ENCODE results near the gene SLX4.

Gene SLX4

DNA sequence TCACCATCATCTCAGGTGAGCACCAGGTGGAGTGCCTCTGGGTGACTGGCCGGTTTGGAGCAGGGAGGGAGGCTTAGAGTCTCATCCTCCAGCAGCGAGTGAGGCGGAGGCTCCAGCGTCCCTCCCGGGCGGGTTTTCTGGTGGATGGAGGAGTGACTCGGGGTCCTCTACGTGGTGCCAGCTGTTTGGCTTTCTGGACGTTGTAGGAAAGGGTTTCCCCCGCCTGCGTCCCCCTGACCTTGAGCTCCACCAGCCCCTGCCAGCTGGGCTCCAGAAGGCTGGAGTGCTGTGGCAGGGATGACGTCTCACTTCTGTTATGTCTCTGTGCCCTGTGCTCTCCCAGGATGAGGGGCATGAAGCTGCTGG is 43.6 kb upstream of the SLX4 start:
- in situ Hi-C loops (cut with HindIII; ENCODE audit: low pct_ligation_motif_present, low sequenced_read_pairs): no loop called here
- no peak for DNase-seq
- Histone ChIP-seq H3K4me3 (ENCODE audit: low read depth, low read length) (no peak overlapping the region), H3K27ac (no peak overlapping the region), H3K36me3 (replicated peaks) (peaks cover 42% of the 10 kb centered on the region), H3K27me3 (replicated peaks) (no peaks in the 10 kb centered on the region)
- TF ChIP-seq, protein P1, sequence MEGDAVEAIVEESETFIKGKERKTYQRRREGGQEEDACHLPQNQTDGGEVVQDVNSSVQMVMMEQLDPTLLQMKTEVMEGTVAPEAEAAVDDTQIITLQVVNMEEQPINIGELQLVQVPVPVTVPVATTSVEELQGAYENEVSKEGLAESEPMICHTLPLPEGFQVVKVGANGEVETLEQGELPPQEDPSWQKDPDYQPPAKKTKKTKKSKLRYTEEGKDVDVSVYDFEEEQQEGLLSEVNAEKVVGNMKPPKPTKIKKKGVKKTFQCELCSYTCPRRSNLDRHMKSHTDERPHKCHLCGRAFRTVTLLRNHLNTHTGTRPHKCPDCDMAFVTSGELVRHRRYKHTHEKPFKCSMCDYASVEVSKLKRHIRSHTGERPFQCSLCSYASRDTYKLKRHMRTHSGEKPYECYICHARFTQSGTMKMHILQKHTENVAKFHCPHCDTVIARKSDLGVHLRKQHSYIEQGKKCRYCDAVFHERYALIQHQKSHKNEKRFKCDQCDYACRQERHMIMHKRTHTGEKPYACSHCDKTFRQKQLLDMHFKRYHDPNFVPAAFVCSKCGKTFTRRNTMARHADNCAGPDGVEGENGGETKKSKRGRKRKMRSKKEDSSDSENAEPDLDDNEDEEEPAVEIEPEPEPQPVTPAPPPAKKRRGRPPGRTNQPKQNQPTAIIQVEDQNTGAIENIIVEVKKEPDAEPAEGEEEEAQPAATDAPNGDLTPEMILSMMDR (IDR thresholded peaks at IDR 0.05; ENCODE audit: low read depth, low read length, missing control alignments): no peak

DNA sequence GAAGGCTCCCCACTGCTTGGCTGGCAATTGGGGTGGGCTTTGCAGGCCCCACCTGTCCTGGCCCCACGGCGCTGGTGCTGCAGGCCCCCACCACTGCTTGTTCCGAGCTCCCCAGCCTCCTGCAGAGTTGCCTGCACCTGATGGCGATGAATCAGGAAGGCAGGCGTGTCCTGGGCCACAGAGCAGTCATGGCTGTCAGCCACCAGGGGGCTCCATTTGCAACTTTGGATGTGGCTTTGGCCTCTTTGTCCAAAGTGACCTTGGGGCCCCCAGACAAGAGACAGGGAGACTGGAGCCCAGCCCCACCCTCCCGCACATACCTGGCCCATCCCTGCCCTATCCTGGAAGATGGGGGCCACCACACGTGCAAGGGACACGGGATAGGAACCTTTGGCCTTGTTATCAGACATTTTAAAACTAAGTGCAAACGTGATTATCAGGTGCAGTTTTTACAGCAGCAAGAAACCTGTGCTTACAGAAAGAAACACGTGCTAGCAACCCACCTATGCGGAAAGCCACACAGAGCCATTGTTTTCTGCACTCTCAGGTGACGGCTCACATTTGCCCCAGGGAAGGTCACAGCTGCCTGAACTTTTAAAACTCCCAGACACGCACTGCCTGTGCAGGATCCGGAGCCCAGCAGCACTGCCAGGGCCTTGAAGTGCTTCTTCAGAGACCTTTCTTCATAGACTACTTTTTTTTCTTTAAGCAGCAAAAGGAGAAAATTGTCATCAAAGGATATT is 43.0 kb upstream of the SLX4 start, which contains the start of gene DNASE1:
TSS of gene DNASE1 (plus strand) at position 443 of the 743 bp plus-strand sequence. CDS start 683 bp downstream, outside the sequence.
- Histone ChIP-seq H3K27me3 (replicated peaks) (no peaks in the 10 kb centered on the region), H3K27ac (no peak within 1 kb of the TSS), H3K4me3 (ENCODE audit: low read depth, low read length) (no peak within 1 kb of the TSS), H3K36me3 (replicated peaks) (peaks cover 42% of the 10 kb centered on the region)
- in situ Hi-C loops (cut with HindIII; ENCODE audit: low pct_ligation_motif_present, low sequenced_read_pairs): no loop called here
- TF ChIP-seq, protein P1 (IDR thresholded peaks at IDR 0.05; ENCODE audit: low read depth, low read length, missing control alignments): peak; percentile 87
- peak; percentile 28 for DNase-seq

DNA sequence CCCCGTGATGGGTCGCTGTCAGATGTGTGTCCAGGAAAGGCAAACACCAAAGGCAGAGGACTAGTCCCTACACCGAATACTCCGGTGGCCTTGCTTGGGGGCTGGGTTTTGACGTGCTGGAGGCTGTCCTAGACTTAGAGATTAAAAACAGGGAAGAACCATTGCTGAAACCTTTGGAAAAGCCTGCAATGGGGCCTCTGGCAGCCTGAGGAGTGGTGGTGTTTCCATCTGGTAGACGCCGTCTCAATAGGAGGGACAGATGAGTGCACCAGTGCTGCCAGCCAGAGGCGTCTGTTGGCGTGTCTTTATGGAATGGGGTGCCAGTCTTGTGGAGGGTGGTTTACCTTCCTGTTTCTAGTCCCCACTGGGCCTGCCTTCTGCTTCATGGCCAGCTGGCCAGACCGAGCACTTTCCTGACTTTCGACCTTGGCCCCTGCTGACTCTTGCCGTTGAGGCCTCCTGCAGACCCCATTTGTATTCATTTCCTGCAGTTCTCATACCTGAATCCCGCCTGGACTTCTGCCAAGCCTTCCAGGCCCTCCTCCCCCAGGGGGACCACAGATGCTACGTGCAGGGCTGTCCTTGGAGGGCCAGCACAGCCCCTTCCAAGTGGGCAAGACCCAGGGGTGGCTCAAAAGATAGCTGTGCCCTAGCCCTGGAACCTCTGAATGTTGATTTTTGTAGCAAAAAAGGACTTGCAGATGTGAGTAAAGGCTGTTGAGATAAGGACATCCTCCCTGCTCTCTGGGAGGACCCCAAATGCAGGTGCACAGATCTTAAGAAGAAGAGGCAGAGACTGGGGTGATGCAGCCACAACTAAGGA is 41.2 kb upstream of the SLX4 start:
- in situ Hi-C loops (cut with HindIII; ENCODE audit: low pct_ligation_motif_present, low sequenced_read_pairs): no loop called here
- Histone ChIP-seq H3K4me3 (ENCODE audit: low read depth, low read length) (no peak overlapping the region), H3K27me3 (replicated peaks) (no peaks in the 10 kb centered on the region), H3K36me3 (replicated peaks) (peaks cover 27% of the 10 kb centered on the region), H3K27ac (no peak overlapping the region)
- TF ChIP-seq, protein P1 (IDR thresholded peaks at IDR 0.05; ENCODE audit: low read depth, low read length, missing control alignments): no peak
- DNase-seq: no peak

DNA sequence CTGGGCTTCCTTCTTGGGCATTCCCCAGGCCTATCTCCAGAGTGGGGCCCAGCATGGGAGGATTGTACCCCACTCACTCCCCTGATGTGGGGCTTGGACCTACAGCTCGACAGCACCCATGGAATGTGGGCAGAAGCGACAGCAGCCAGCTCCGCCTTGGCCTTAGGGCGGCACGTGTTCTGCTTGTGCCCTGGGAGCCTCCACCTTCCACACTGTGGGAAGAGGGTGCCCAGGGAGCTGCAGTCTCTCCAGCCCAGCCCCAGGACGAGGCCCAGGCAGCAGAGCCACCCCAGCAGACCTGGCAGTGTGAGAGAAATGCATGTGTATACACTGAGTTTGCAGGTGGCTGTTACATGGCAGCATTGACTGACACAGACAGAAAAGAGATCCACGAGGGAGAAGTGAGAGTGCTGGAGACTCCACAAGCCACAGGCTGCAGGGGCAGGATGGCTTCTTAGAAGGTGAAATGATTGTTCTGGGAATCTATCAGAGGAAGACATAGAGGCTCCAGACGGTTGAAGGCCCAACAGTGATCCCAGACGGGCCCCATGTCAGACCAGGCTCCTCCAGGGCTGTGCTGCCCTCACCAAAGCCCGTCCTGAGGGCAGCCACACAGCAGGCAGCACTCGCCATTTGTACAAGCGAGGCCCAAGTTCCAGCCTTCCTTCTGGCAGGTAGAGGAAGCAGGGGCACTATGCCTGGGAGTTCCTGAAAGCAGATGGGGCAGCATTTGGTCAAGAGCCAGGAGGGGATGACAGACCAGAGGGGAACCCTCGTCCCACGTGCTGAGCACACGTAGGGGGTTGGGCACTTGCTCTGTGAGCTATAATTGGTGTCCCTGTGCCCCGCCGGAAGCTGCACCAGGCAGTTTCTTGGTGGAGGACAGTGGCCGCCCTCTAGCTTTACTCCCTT is 40.3 kb upstream of the SLX4 start:
- Histone ChIP-seq H3K4me3 (ENCODE audit: low read depth, low read length) (no peak overlapping the region), H3K27ac (no peak overlapping the region), H3K27me3 (replicated peaks) (no peaks in the 10 kb centered on the region), H3K36me3 (replicated peaks) (peaks cover 18% of the 10 kb centered on the region)
- TF ChIP-seq, protein P1 (IDR thresholded peaks at IDR 0.05; ENCODE audit: low read depth, low read length, missing control alignments): no peak
- DNase-seq: no peak
- in situ Hi-C loops (cut with HindIII; ENCODE audit: low pct_ligation_motif_present, low sequenced_read_pairs): no loop called here

DNA sequence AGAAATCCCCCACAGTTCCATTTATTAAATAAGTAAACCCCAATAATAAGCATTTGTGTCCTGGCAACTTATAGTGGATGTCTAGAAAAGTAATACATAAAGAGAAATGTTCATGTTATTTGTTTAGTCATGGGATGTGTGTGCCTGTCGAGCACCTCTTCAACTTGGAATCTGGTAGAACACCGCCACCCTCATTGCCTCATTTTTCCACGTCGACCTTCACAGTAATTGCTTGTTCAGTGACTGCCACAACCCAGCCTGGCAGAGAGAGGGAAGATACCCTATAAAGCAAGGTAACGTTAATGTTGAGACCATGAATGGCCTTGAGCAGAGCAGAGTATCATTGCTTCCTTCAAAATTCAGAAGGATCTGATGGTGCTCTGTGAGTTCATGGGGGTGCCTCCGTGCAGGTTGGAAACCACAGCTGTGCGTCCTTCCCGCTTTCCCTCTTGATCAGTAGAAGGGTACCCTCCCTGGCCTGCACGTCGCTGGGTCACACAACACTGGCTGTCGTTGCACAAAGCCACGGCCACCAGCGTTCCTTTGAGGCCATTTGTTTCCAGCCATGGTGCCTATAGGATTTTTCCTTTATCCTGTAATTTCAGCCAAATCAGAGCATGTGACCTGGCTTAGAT is 39.3 kb upstream of the SLX4 start:
- Histone ChIP-seq H3K27me3 (replicated peaks) (no peaks in the 10 kb centered on the region), H3K36me3 (replicated peaks) (peaks cover 11% of the 10 kb centered on the region), H3K4me3 (ENCODE audit: low read depth, low read length) (no peak overlapping the region), H3K27ac (no peak overlapping the region)
- in situ Hi-C loops (cut with HindIII; ENCODE audit: low pct_ligation_motif_present, low sequenced_read_pairs): no loop called here
- TF ChIP-seq, protein P1 (IDR thresholded peaks at IDR 0.05; ENCODE audit: low read depth, low read length, missing control alignments): no peak
- DNase-seq: no peak
